Measurements from ENCODE around the gene NOL9.
"Not testable (repeated sequence)": the region's sequence is repeated elsewhere in the genome, so short reads cannot be mapped to it uniquely, and the experiment has no call there.

The NOL9 gene

GRCh38 chr1:6501279-6501813 is 53.0 kb downstream of the NOL9 start:
- no peak for FAIRE-seq

- no peak for FAIRE-seq
Observed at GRCh38 chr1:6500544-6501278, 53.6 kb downstream of the NOL9 start.

GRCh38 chr1:6499296-6499695 is 55.0 kb downstream of the NOL9 start:
- no peak for FAIRE-seq

DNA sequence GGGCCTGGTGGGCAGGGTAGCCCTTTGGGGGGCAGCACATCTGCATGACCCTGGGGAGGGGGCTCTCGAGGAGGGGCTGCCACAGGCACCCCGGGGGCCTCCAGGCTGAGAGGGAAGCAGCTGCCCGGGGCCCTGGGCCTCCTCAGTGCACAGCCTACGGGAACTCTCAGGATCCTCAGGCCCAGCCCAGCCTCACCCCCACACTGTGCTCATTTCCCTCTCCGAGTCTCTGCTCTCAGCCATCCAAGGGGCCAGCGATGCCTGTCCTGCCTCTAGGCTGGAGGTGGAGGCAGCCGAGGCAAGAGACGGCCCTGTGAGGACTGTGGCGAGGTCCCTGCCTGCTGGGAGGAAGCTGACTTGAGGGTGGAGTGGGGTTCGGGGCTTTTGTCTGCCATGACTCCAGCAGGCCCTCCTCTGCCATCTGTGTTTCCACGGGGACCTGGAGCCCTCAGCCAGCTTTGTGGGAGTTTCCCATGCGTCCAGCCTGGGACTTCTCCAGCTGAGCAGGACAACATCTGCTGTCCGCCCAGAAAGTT is 55.7 kb downstream of the NOL9 start:
- no peak for FAIRE-seq

- FAIRE-seq, result no peak
Observed at GRCh38 chr1:6497867-6498575, 56.3 kb downstream of the NOL9 start.

DNA sequence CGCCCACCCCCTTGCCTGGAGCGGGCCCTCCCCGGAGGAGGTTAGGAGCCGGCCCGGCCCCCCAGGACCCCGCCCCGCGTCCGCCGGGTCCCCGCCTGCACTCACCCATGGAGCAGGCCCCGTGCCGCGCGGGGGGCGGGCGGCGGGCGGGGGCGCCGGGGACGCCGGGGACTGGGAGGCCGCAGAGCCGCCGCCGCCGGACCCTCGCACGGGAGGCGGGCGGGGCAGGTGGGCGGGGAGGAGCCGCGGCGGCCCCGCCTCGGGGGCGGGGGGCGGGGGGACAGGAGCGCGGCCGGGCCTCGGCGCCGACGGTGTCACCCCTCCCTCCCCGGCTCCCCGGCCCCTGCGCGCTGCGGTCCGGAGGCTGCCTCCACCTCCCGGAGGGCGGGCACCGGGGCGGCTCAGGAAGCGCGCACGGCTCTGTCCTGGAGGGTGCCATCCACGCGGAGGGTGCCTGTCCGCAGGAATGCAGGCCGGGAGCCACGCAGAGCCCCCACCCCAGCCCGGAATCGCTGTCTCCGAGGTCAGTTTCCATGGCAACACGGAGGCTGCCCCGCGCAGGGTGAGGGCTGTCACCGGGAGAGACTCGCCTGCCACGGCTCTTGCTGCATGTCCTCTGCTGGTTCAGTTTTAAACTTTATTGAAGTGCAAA is 57.0 kb downstream of the NOL9 start:
- no peak for FAIRE-seq

DNA sequence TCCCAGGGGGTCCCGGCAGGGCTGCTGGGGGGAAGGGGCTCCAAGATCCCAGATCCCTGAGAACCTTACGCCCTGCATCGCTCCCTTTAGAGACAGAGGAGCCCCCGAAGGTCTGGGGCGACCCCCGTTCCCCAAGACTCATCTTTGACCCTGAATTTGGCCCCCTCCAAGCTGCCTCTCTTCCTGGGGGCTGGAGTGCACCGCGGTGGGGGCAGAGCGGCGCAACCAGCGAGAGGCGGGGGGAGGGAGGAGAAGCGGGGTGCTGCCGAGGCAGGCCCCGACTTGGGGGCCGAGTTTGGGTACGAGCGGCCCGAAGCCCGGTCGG is 57.5 kb downstream of the NOL9 start:
- FAIRE-seq, result no peak

DNA sequence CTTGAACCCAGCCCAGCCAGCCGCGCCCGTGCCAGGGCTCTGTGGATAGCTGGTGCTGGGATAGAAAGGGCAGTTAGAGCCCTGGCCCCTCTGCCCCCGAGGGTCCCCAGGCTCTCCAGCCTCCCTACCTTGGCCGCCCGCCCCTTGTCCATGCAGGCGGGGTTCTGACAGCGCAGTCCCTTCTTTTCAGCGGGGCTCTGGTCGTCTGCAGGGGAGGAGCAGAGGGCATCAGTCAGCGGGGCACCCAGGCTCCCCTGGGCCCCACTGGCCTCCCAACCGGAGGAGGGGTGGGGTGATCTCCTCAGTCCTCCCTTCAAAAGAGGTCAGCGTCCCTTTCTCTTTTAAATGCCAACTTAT is 58.0 kb downstream of the NOL9 start:
- FAIRE-seq, result no peak

GRCh38 chr1:6495540-6496364 is 58.6 kb downstream of the NOL9 start:
- FAIRE-seq, result no peak

- no peak for FAIRE-seq
Observed at GRCh38 chr1:6495041-6495441, 59.3 kb downstream of the NOL9 start.

- FAIRE-seq, result no peak
Observed at GRCh38 chr1:6494627-6495026, 59.7 kb downstream of the NOL9 start.

DNA sequence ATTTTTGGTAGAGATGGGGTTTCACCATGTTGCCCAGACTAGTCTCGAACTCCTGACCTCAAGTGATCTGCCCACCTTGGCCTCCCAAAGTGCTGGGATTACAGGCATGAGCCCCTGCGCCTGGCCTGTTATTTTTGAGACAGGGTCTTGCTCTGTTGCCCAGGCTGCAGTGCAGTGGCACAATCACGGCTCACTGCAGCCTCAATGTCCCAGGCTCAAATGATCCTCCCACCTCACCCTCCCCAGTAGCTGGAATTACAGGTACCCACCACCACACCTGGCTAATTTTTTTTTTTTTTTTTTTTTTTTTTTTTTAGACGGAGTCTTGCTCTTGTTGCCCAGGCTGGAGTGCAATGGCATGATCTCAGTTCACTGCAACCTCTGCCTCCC is 60.5 kb downstream of the NOL9 start:
- FAIRE-seq, result not testable (repeated sequence)

- FAIRE-seq, result no peak
Observed at GRCh38 chr1:6491966-6492365, 62.3 kb downstream of the NOL9 start.

GRCh38 chr1:6491480-6491962 is 62.8 kb downstream of the NOL9 start, which contains the start of gene PLEKHG5:
Gene PLEKHG5 (minus strand): TSS chr1:6491667. CDS start chr1:6477571, 14,096 bp downstream.
- no peak for FAIRE-seq

GRCh38 chr1:6491081-6491449 is 63.2 kb downstream of the NOL9 start:
- no peak for FAIRE-seq

GRCh38 chr1:6490181-6491080 is 63.9 kb downstream of the NOL9 start:
- no peak for FAIRE-seq

GRCh38 chr1:6489799-6490180 is 64.5 kb downstream of the NOL9 start:
- no peak for FAIRE-seq

DNA sequence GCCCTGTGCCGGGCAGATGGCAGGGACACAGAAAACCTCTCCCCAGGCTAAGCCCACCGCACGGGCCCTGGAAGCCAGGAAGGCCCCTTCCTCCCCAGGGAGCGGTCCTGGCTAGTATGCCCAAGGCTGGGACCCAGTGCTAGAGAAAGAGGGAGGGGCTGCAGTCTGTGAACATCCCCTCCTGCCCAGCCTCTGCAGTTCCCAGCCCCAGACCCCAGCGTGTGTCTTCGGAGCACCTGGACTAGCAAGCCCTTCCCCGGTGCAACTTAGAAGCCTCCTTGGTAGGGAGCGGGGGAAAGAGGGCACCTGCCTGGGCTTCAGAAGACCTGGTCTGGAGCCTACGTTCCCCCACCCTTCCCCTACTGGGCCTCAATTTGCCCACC is 64.9 kb downstream of the NOL9 start:
- FAIRE-seq, result no peak

- FAIRE-seq, result no peak
Observed at GRCh38 chr1:6488602-6489382, 65.5 kb downstream of the NOL9 start.

DNA sequence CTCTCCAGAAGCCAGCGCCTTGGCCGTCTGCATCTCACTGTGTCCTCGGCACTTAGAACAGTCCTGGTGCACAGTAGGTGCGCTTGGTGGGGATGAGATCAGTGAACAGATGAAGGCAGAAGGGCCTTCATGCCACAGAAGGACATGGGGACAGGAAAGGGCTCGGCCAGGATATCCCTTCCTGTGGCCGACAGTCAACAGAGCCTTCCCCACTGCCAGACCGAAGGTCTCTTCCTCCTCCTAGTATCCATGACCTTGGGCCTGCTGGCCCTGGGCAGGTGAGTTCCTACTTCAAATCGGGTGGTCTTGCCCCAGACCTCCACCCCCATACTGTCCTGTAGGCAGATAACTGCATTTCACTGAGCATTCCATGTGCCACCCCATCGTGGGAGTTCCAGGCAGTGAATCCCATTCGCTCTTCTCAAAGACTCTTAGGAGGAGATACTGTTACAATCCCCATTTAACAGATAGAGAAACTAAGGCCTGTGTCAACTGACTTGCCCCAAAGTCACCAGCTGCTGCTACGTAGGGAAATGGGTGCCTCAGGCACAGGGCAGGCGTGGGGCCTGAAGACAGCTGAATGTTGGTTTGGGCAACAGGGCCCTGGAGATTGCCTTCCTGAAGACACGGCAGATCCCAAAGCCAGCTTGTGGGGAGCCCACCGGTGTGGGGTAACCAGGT is 66.4 kb downstream of the NOL9 start:
- FAIRE-seq, result no peak

Data from islet of Langerhans (tissue), 1 donor.